Esophagus squamous epithelium (tissue), 4 donors: Measurements from ENCODE around the gene TTYH2.
"Not testable (repeated sequence)": the region's sequence is repeated elsewhere in the genome, so short reads cannot be mapped to it uniquely, and the experiment has no call there.

Experiments used
- POLR2A ChIP-seq, 4 donors: fragments of 450-650 bp; IDR thresholded peaks; one replicate each; pipeline ENCODE4 v1.6.1; 2017; ENCODE audit warnings: antibody characterized with exemption in 4 of 4, mild to moderate bottlenecking in 4 of 4, moderate library complexity in 3 of 4
- TF ChIP-seq, protein P1 (sequence below), 6 experiments: fragments of 450-650 bp in 4 of 6; fragments of 200-600 bp in 2 of 6; sonication (generic) in 2 of 6; IDR thresholded peaks; one replicate each; pipeline ENCODE4 v1.5.1; 2016 to 2019; ENCODE audit warnings: antibody characterized with exemption in 6 of 6, mild to moderate bottlenecking in 4 of 6, moderate library complexity in 4 of 6

- TF ChIP-seq, protein P1, sequence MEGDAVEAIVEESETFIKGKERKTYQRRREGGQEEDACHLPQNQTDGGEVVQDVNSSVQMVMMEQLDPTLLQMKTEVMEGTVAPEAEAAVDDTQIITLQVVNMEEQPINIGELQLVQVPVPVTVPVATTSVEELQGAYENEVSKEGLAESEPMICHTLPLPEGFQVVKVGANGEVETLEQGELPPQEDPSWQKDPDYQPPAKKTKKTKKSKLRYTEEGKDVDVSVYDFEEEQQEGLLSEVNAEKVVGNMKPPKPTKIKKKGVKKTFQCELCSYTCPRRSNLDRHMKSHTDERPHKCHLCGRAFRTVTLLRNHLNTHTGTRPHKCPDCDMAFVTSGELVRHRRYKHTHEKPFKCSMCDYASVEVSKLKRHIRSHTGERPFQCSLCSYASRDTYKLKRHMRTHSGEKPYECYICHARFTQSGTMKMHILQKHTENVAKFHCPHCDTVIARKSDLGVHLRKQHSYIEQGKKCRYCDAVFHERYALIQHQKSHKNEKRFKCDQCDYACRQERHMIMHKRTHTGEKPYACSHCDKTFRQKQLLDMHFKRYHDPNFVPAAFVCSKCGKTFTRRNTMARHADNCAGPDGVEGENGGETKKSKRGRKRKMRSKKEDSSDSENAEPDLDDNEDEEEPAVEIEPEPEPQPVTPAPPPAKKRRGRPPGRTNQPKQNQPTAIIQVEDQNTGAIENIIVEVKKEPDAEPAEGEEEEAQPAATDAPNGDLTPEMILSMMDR (IDR thresholded peaks at IDR 0.05) = not testable (repeated sequence)
- TF ChIP-seq POLR2A (IDR thresholded peaks at IDR 0.05) = not testable (repeated sequence)
These were observed 66.2 kb downstream of the TTYH2 start for GRCh38 chr17:74279617-74280016.
